ENCODE measurements around the gene DLGAP5. TPM values are rescaled to one million over a fixed set of nuclear protein-coding genes. Genes with fewer than 3 reads are reported as not detected.

Gene DLGAP5
- total RNA-seq, 2 experiments from 2014 or later, result 79.7 to 84.8 TPM

- Mint-ChIP-seq H3K36me3 (peaks cover 62% of the 10 kb centered on the region), H3K9me3 (no peaks in the 10 kb centered on the region), H3K4me1 (peaks cover 11% of the 10 kb centered on the region), H3K27me3 (no peaks in the 10 kb centered on the region), H3K27ac (peak overlapping the region; percentile 8), H3K4me3 (no peak overlapping the region)
- ATAC-seq (ENCODE audit: low read depth) (no peak), DNase-seq (no peak)
- POLR2A ChIA-PET, result interaction anchor here (0.6 kb wide), 1 partner anchor 67 kb away, joined by 4 read pairs; no protein-coding TSS in a partner anchor
These were observed 34.3 kb downstream of the DLGAP5 start for GRCh38 chr14:55157080-55157479.

- H3K4me3 Mint-ChIP-seq, result no peak overlapping the region
- no peak overlapping the region for H3K27ac Mint-ChIP-seq
- DNase-seq (no peak), ATAC-seq (ENCODE audit: low read depth) (no peak)
- POLR2A ChIA-PET, result no interaction called here
- peaks cover 69% of the 10 kb centered on the region for H3K36me3 Mint-ChIP-seq
- peaks cover 9% of the 10 kb centered on the region for H3K4me1 Mint-ChIP-seq
- no peaks in the 10 kb centered on the region for H3K27me3 Mint-ChIP-seq
- H3K9me3 Mint-ChIP-seq, result no peaks in the 10 kb centered on the region
These were observed 37.4 kb downstream of the DLGAP5 start for GRCh38 chr14:55153951-55154350.

GRCh38 chr14:55152052-55152753 is 39.2 kb downstream of the DLGAP5 start:
- ATAC-seq (ENCODE audit: low read depth), result no peak
- Mint-ChIP-seq H3K4me3 (no peak overlapping the region), H3K27me3 (no peaks in the 10 kb centered on the region), H3K27ac (no peak overlapping the region), H3K9me3 (no peaks in the 10 kb centered on the region), H3K4me1 (peaks cover 8% of the 10 kb centered on the region), H3K36me3 (peaks cover 71% of the 10 kb centered on the region)
- DNase-seq, result no peak
- POLR2A ChIA-PET, result no interaction called here

- H3K9me3 Mint-ChIP-seq, result no peaks in the 10 kb centered on the region
- POLR2A ChIA-PET, result no interaction called here
- no peak overlapping the region for H3K4me3 Mint-ChIP-seq
- peaks cover 71% of the 10 kb centered on the region for H3K36me3 Mint-ChIP-seq
- peaks cover 9% of the 10 kb centered on the region for H3K4me1 Mint-ChIP-seq
- DNase-seq (no peak), ATAC-seq (ENCODE audit: low read depth) (no peak)
- no peaks in the 10 kb centered on the region for H3K27me3 Mint-ChIP-seq
- H3K27ac Mint-ChIP-seq, result no peak overlapping the region
These were observed 39.8 kb downstream of the DLGAP5 start for GRCh38 chr14:55151601-55152000.

- no peaks in the 10 kb centered on the region for H3K27me3 Mint-ChIP-seq
- H3K9me3 Mint-ChIP-seq, result peaks cover 2% of the 10 kb centered on the region
- H3K27ac Mint-ChIP-seq, result peak overlapping the region; percentile 25
- DNase-seq, result no peak
- H3K36me3 Mint-ChIP-seq, result peaks cover 81% of the 10 kb centered on the region
- ATAC-seq (ENCODE audit: low read depth), result peak; percentile 33
- no peak overlapping the region for H3K4me3 Mint-ChIP-seq
- POLR2A ChIA-PET, result interaction anchor here (1.1 kb wide), 1 partner anchor 53 kb away, joined by 3 read pairs; no protein-coding TSS in a partner anchor
- H3K4me1 Mint-ChIP-seq, result peaks cover 42% of the 10 kb centered on the region
These were observed 45.0 kb downstream of the DLGAP5 start for GRCh38 chr14:55146425-55146824.

GRCh38 chr14:55142466-55142865 is 48.9 kb downstream of the DLGAP5 start:
- H3K4me1 Mint-ChIP-seq, result peaks cover 49% of the 10 kb centered on the region
- no peak for ATAC-seq (ENCODE audit: low read depth)
- H3K27me3 Mint-ChIP-seq, result no peaks in the 10 kb centered on the region
- no peak overlapping the region for H3K4me3 Mint-ChIP-seq
- H3K36me3 Mint-ChIP-seq, result peaks cover 88% of the 10 kb centered on the region
- peaks cover 2% of the 10 kb centered on the region for H3K9me3 Mint-ChIP-seq
- H3K27ac Mint-ChIP-seq, result no peak overlapping the region
- POLR2A ChIA-PET, result no interaction called here
- DNase-seq, result no peak

GRCh38 chr14:55141825-55142224 is 49.6 kb downstream of the DLGAP5 start:
- peaks cover 46% of the 10 kb centered on the region for H3K4me1 Mint-ChIP-seq
- POLR2A ChIA-PET, result no interaction called here
- no peak overlapping the region for H3K27ac Mint-ChIP-seq
- ATAC-seq (ENCODE audit: low read depth) (no peak), DNase-seq (no peak)
- H3K4me3 Mint-ChIP-seq, result no peak overlapping the region
- no peaks in the 10 kb centered on the region for H3K27me3 Mint-ChIP-seq
- H3K36me3 Mint-ChIP-seq, result peaks cover 86% of the 10 kb centered on the region
- H3K9me3 Mint-ChIP-seq, result peaks cover 2% of the 10 kb centered on the region

GRCh38 chr14:55139696-55140509 is 51.5 kb downstream of the DLGAP5 start:
- peaks cover 70% of the 10 kb centered on the region for H3K36me3 Mint-ChIP-seq
- H3K27ac Mint-ChIP-seq, result no peak overlapping the region
- ATAC-seq (ENCODE audit: low read depth), result no peak
- H3K27me3 Mint-ChIP-seq, result no peaks in the 10 kb centered on the region
- H3K4me1 Mint-ChIP-seq, result peaks cover 35% of the 10 kb centered on the region
- H3K4me3 Mint-ChIP-seq, result no peak overlapping the region
- peaks cover 2% of the 10 kb centered on the region for H3K9me3 Mint-ChIP-seq
- no peak for DNase-seq
- POLR2A ChIA-PET, result interaction anchor here (1.3 to 1.7 kb wide), 2 partner anchors 10 to 52 kb away, joined by 4 to 9 read pairs; partner anchors contain the start of gene DLGAP5

- Mint-ChIP-seq H3K36me3 (peaks cover 69% of the 10 kb centered on the region), H3K27me3 (no peaks in the 10 kb centered on the region), H3K4me1 (peaks cover 30% of the 10 kb centered on the region), H3K27ac (peak overlapping the region; percentile 42), H3K4me3 (no peak overlapping the region), H3K9me3 (peaks cover 2% of the 10 kb centered on the region)
- POLR2A ChIA-PET, result interaction anchor here (1.3 to 1.7 kb wide), 2 partner anchors 9 to 52 kb away, joined by 4 to 9 read pairs; partner anchors contain the start of gene DLGAP5
- DNase-seq (no peak), ATAC-seq (ENCODE audit: low read depth) (no peak)
These were observed 52.2 kb downstream of the DLGAP5 start for GRCh38 chr14:55139141-55139540.

GRCh38 chr14:55138091-55138490 is 53.3 kb downstream of the DLGAP5 start:
- Mint-ChIP-seq H3K9me3 (no peaks in the 10 kb centered on the region), H3K4me3 (no peak overlapping the region), H3K27me3 (no peaks in the 10 kb centered on the region), H3K4me1 (peaks cover 26% of the 10 kb centered on the region), H3K36me3 (peaks cover 68% of the 10 kb centered on the region), H3K27ac (no peak overlapping the region)
- ATAC-seq (ENCODE audit: low read depth), result no peak
- no peak for DNase-seq
- POLR2A ChIA-PET, result interaction anchor here (0.5 to 1.0 kb wide), 3 partner anchors 9 to 49 kb away, joined by 3 read pairs; no protein-coding TSS in a partner anchor

- no peak overlapping the region for H3K4me3 Mint-ChIP-seq
- POLR2A ChIA-PET, result interaction anchor here (0.5 to 1.4 kb wide), 5 partner anchors 10 to 64 kb away, joined by 3 read pairs; no protein-coding TSS in a partner anchor
- no peaks in the 10 kb centered on the region for H3K27me3 Mint-ChIP-seq
- DNase-seq, result no peak
- no peak for ATAC-seq (ENCODE audit: low read depth)
- H3K9me3 Mint-ChIP-seq, result no peaks in the 10 kb centered on the region
- H3K36me3 Mint-ChIP-seq, result peaks cover 71% of the 10 kb centered on the region
- peaks cover 24% of the 10 kb centered on the region for H3K4me1 Mint-ChIP-seq
- no peak overlapping the region for H3K27ac Mint-ChIP-seq
These were observed 54.2 kb downstream of the DLGAP5 start for GRCh38 chr14:55136885-55137786.

- Mint-ChIP-seq H3K27me3 (no peaks in the 10 kb centered on the region), H3K4me1 (peaks cover 23% of the 10 kb centered on the region), H3K4me3 (no peak overlapping the region), H3K9me3 (no peaks in the 10 kb centered on the region), H3K27ac (no peak overlapping the region), H3K36me3 (peaks cover 71% of the 10 kb centered on the region)
- ATAC-seq (ENCODE audit: low read depth), result no peak
- no peak for DNase-seq
- POLR2A ChIA-PET, result interaction anchor here (1.0 to 1.4 kb wide), 2 partner anchors 48 to 55 kb away, joined by 3 read pairs; partner anchors contain the start of gene DLGAP5
These were observed 55.1 kb downstream of the DLGAP5 start for GRCh38 chr14:55136241-55136640.

GRCh38 chr14:55133416-55133815 is 58.0 kb downstream of the DLGAP5 start:
- H3K36me3 Mint-ChIP-seq, result peaks cover 49% of the 10 kb centered on the region
- no peaks in the 10 kb centered on the region for H3K9me3 Mint-ChIP-seq
- no peak overlapping the region for H3K27ac Mint-ChIP-seq
- POLR2A ChIA-PET, result no interaction called here
- H3K27me3 Mint-ChIP-seq, result peaks cover 5% of the 10 kb centered on the region
- no peak for DNase-seq
- H3K4me1 Mint-ChIP-seq, result peaks cover 23% of the 10 kb centered on the region
- H3K4me3 Mint-ChIP-seq, result no peak overlapping the region
- no peak for ATAC-seq (ENCODE audit: low read depth)

Measured in activated naive CD8-positive, alpha-beta T cell treated with anti-CD3 and anti-CD28 coated beads, Interleukin-2, amount 10 ng/mL, durations not matched to agents 7 days and 5 days (primary cell).